HG02852 (cell line): ENCODE results near the gene STRIP2.

Experiments used
- ATAC-seq: cut with Tn5 transposase; IDR thresholded peaks from one replicate; pipeline ENCODE4 v1.9.1; 2021; ENCODE audit warnings: mild to moderate bottlenecking, moderate library complexity; ENCODE audit not compliant: unreplicated experiment

The STRIP2 gene

DNA sequence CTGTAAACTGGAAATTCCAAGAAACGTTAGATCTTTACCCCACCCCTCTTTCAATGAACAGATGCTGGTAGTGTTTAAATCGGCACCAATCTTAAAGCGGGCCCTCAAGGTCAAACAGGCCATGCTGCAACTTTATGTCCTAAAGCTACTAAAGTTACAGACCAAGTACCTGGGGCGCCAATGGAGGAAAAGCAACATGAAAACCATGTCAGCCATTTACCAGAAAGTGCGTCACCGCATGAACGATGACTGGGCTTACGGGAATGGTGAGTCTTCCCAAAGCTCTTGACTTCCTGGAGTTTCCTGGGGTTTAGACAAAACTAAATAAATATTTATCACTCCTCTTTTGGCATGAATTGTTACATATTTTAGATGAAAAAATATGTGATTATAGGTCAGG, 48.5 kb downstream of the STRIP2 start:
- ATAC-seq: no peak

DNA sequence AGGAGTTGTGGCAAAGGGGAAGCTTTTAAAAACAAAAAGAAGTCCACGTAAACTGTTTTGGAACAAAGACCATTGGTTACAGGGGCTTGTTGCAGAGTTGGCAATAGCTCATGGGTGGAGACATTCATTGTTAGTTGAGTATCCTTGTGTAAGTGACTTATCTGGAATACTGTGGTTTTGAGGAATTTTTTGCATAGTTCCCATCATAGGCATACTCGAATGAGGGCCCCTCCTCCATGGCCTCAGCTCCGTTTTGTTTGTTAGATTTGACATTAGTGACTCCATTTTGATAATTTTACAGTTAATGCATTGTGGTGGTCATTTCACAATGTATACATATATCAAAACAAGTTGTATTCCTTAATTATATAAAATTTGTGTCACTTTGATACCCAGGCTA, 55.3 kb downstream of the STRIP2 start:
- no peak for ATAC-seq

DNA sequence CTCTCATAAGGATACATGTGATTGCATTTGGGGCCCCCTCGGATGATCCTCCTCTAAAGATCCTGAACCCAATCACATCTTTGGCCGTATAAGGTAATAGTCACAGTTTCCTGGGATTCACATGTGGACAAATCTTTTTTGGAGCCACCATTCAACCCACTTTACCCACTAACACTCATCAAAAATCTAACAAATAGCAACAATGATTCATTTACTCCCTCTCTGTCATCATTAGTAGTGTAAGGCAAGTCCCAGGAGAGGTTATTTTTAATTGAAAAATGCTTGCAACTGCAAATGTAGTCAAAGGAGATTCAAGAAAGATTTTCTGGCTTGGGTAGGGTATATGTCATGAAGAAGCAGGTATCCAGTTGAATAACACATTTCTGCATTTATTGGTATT, 58.2 kb downstream of the STRIP2 start:
- ATAC-seq: no peak

DNA sequence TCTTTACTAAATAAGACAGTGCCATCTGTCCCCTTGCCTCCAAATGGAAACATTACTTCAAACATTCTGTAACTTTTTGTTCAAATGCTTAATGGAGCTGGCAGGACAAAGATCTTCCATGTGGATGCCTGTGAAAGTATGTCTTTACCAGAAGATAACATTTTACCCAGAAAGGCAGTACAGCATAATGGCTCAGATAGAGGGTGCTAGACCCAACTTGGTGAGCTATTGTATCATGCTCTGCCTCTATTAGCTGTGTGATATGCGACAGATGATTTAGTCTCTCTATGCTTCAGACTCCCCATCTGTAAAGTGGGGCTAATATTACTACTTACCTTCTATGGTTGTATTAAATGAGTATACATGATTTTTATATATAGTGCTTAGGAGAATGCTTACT, 59.3 kb downstream of the STRIP2 start:
- no peak for ATAC-seq

DNA sequence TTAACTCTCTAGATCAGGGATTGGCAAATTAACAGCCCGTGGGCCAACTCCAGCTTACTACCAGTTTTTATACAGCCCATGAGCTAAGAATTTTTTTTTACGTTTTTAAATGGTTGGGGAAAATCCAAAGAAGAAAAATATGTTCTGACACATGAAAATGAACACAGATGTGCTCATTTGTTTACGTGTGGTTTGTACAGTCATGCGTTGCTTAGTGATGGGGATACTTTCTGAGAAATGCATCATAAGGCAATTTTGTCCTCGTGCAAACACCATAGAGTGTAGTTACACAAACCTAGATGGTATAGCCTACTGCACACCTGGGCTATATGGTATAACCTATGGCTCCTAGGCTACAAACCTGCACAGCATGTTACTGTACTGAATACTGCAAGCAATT, 59.8 kb downstream of the STRIP2 start:
- peak; percentile 94 for ATAC-seq

DNA sequence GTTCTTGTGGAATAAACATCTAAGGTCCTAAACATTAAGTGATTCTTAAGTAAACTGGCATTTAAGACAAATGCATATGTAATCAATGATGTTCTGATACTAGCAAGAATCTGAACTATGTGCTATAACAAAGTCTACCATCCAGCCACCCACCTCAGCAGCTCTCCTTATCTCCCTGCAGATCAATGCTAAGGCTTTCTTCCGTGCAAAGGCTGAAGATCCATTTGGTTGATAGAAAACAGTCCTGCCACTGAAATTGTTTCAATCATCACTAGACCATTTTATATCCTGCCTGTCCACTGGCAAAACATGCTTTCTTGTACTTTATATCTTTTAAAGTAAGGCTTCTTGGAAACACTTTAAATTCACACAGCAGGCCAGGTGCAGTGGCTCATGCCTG, 61.8 kb downstream of the STRIP2 start:
- ATAC-seq: no peak

DNA sequence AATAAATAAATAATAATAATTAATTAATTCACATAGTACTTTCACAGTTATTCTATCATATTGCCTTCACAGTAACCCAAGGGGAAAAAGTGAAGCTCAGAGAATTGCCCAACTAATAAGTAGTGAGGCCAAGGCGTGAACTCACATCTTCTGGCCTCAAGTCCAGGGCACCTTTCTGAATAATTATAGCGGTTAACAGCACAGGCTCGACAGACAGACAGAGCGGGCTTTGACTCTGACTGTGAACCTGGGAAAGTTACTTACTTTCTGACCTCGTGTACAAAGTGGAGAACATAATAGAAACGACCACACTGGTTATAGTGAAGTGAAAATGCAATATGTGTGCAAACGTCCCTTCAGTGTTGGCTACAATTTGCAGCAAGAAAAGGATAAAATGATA, 62.4 kb downstream of the STRIP2 start:
- no peak for ATAC-seq

DNA sequence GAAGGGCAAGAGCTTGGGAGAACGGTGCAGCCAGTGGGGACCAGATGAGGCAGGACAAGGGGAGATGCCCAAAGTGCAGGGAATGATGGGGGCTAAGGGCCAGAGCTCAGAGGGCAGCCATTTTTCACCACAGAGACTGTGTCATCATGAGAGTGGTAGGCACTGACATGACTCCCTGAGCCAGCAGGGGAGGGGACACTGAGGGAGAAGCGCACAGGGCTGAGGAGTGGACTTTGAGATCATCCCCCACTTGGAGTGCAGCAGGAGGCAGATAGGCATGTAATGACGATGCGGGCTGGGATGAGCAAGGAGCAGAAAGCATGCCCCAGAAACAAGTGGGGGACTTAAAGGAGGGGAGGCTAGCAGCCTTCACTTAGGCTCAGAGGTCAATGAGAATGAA, 62.9 kb downstream of the STRIP2 start:
- no peak for ATAC-seq

DNA sequence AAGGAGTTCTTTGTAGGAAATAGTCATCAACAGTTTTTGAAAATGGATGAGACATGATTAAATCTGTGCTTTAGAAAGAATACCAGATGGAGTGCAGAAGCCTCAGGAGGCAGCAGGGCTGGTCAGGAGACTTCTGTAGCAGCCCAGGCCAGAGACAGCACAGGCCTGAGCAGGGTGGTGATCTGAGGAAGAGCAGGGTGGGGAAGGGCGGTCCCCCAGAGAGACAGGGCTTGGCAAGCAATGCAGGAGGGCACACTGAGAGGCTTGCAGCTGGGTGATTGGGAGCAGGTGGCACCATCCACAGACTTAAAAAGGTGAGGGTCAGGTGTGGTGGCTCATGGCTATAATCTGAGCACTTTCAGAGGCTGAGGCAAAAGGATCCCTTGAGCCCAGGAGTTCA, 63.8 kb downstream of the STRIP2 start:
- no peak for ATAC-seq

DNA sequence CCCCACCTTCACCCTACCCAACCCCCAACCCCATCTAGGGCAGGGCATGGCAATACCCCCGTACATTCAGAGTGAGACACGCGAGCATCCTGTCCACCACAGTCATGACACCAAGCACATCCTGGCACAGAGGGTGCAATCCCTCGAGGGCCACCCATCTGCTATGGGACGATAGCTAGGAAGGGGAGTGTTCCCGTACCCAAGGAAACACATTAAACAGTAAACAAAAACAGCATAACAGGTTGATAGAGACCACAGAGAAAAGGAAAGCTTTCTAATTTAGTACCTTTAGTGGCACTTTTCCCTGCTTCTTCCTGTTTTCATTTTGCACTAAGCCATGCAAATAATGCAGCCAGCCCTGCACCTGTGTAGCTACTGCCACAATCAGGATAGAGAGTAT, 65.8 kb downstream of the STRIP2 start:
- no peak for ATAC-seq

DNA sequence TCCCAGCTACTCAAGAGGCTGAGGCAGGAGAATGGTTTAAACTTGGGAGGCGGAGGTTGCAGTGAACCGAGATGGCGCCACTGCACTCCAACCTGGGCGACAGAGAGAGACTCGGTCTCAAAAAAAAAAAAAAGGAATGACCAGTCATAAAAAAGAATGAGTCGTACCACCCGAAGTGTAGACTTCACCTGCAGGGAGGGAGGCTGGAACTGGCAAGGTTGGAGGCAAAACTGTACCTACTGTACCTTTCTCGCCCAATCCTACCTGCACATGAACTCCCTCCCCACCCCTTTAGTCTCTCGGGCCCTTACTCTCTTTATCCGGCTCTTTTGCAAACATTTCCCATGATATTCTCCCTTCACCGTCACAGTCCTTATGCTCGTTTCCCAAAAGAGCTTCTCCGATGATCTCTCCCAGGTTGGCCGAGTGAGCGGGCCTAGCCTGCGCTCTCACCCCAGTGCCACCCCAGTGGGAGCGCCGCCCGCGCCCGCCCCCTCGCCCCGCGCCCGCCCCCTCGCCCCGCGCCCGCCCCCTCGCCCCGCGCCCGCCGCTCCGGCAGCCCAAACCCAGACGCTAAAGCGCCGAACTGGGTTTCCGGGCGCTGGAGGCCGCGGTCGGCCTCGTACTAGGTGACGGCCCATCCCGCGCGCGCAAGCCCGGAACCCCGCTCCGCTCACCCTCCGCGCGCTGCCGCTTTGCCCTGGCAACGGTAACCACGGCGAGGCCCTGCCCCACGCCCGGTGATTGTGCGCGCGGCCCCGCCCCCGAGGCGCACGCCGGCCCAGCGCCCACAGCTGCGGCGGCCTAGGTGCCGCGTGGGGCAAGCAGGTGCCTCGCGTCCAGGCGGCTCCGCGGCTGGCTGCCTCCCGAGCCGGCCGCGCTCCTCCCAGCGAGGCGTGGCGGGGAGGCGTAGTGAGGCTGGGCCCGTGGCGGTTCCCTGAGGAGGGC, 67.8 kb downstream of the STRIP2 start, which contains the start of gene SMKR1:
SMKR1 (plus strand) TSS at position 772 of the 948 bp plus-strand sequence. CDS start 294 bp downstream, outside the sequence.
- peak; percentile 94 for ATAC-seq

DNA sequence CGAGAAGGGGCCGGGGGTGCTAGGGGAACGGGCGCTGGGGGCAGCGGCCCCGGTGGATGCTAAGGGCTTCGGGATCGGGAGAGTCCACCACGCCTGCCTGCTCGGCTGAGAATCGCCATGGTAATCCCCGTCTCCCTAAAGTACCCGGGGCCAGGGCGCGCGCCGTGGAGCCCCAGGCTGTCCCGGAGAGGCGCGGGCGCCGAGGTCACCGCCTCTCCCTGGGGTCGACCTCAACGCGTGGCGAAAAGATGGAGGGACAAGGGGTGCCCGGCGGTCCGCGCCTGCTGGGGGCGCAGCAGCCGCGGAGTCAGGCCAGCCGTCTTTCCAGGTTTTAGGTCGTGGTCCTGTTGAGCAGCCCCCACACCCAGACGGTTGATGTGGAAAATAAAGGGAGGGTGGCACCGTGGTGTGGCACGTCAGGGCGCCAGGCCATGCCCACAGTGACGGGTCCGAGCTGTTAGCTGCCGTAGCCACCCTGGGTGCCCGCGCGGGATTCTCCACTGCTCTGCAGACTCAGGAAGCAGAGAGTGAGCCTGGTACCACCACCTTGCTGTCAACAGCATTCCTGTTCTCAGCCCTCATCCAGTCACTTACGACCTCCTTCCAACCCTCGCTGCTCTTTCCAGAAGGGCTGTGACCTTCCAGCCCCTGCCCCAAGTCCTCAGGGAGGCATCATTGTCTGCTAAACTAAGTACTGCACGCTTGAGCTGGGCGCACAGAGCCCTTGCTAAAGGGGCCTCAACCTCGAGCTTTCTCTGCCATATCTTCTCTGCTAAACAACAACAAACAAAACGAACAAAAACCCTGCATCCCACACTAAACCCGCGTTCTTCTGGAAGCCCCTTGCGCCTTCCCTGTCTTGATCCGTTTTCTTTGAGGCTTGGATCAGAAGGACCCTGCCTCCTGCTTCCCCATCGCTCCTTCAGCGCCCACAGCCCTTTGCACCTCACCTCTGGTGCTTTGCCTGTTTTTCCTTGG, 68.8 kb downstream of the STRIP2 start:
- peak; percentile 3 for ATAC-seq

DNA sequence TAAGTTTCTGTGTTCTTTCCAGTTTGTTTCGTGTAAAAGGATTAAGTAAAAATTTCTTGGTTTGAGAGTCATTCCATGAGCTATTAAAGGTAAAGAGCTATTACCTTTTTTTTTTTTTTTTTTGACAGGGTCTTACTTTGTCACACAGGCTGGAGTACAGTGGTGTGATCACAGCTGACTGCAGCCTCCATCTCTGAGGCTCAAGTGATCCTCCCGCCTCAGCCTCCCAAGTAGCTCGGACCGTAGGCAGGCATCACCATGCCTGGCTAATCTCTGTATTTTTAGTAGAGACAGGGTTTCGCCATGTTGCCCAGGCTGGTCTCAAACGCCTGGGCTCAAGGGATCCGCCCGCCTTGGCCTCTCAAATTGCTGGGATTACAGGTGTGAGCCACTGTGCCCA, 69.5 kb downstream of the STRIP2 start:
- no peak for ATAC-seq

DNA sequence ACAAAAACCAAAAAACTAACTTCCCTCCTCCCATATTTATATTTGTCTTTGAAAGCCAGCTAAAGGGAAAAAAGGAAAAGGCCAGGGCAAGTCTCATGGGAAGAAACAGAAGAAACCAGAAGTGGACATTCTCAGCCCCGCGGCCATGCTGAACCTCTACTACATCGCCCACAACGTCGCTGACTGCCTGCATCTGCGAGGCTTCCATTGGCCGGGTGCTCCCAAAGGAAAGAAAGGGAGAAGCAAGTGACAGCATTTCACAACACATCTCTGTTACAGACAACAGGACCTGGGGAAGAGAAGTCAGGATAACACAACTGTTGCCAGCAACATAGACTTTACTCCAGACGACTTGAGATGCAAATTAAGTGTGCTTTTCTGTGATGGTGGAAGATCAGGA, 78.0 kb downstream of the STRIP2 start:
- no peak for ATAC-seq

DNA sequence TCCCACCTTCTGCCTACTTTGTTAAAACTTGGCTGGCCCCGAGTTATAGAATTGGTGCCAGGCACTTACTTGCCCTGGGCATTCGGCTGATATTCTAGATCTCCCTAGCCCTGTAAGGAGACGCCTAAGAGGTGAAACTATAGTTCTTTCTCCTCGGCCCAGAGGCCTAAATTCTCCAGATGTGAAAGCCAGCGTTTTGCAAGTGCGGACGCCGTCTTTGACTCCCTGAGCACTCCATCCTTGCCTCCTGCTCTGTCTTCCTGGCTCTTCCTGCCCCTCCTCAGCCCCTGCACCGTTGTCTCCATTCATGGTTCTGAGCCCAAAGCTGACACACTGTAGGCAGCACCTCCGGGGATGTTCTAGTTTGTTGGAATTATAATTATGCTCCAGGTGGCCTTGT, 79.3 kb downstream of the STRIP2 start:
- no peak for ATAC-seq

DNA sequence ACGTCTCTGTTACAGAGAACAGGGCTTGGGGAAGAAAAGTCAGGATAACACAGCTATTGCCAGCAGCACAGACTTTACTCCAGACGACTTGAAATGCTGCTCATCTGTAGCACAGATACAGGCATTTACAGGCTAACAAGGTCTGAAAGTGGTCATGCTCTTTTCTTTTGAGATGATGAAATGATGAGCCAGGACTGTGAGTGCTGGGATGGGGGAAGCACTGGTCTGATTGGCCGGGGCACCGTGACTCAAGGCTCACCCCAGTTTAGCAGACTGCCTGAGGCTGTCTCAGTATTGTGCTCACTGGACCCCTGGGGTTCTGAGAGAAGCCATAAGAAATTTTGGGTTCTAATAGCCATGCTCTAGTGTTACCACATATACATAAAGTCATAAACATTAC, 80.5 kb downstream of the STRIP2 start:
- ATAC-seq: no peak

DNA sequence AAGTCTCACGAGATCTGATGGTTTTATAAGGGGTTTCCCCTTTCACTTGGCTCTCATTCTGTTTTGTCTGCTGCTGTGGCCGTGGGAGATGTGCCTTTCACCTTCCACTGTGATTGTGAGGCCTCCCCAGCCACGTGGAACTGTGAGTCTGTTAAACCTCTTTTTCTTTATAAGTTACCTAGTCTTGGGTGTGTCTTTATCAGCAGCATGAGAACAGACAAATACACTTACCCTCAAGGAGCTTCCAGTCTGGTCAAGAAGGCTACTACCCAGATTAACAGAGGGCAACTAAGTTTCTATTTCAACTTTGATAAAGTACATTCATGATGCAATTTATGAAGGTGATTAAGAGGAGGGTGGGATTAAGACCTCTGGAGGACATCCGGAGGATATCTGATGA, 81.1 kb downstream of the STRIP2 start:
- ATAC-seq: no peak

DNA sequence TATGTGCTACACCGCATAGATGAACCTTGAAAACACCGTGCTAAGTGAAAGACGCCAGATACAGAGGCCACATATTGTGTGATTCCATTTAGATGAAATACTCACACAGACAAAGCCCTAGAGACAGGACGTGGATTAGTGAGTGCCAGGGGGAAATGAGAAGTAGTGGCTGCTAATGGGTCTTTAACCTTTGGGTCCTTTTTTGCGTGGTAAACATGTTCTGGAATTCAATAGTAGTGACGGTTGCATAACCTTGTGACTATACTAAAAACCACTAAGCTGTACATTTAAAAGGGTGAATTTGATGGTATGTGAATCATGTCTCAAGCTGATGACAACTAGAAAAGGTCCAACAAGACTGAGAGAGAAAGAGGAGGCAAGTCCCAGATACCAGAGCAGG, 83.7 kb downstream of the STRIP2 start:
- ATAC-seq: no peak

DNA sequence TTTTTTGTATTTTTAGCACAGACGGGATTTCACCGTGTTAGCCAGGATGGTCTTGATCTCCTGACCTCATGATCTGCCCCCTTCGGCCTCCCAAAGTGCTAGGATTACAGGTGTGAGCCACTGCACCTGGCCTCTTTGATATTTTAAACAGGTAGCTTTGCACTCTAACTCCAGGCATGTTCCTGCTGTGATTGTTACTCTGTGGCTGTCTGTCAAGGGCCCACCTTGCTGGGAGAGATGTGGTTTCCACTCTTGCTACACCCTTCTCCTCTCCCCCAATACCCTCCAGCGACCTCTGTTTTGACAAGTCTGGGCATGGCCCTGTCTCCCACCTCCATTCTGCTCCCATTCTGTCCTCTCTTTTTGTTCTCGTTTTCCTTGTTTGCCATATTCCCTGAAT, 85.2 kb downstream of the STRIP2 start:
- ATAC-seq: no peak

DNA sequence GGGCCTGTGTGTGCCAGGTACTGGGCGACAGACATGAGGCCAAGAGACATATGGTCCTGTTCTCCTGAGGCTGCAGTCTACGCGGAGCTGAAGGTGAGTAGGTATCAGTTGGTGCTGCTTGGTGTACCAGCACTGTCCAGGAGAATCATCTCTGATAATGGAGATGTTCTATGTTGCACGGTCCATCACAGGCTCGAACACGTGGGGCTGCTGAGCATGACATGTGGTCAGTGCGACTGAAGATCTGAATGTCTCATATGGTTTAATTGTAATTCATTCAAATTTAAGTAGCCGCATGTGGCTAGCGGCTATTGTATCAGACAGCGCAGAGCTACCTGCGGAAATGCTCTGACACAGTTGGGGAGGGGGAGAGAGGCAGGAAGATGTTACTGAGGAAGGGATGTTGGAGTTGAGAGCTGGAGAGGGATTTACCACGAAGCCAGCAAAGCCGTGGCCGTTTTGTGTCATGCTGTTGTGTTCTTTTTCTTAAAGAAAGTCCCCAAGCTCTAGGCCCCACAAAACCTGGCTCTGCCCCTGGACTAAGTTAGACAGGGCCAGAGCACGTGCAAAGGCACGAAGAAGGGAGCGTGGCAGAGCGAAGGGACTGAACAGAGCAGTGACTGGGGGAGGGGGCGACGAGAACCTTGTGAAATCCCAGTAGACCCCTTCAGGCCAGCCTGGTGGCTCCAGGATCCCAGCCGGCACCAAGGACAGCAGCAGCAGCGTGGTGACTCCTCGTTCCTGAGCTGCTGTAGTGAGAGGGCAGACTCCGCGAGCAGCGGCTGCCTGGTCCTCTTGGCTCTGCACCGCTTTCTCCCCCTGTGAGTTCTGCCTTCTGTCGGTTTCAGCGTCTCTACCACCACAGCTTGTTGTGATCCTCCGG, 88.1 kb downstream of the STRIP2 start:
- no peak for ATAC-seq

DNA sequence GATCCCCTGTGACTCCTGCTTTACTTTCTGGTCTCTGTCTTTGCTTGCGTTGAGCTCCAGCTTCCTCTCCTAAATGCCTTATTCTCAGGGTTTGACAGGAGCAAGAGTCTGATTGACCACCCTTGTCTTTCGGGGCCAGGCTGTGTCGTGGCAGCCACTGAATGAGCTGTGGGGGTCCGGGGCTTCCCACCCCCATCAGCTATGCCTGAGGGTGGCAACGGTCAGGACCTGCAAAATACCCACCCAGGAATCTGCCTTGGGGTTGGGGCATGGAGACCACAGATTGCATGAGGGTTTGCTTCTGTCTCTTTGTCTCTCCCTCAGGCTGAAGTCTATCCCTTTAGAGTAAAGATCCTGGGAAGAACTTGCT, 88.7 kb downstream of the STRIP2 start:
- ATAC-seq: no peak
